CD4-positive, alpha-beta T cell (primary cell): Measurements from ENCODE around the gene DNAJB1. TPM values are rescaled to one million over a fixed set of nuclear protein-coding genes. Genes with fewer than 3 reads are reported as not detected.
A peak's percentile ranks its signal among the peaks of the same experiment; 100 is the strongest.
"Not testable (repeated sequence)": the region's sequence is repeated elsewhere in the genome, so short reads cannot be mapped to it uniquely, and the experiment has no call there.

Experiments used
- ATAC-seq: fragments of 200-7000 bp; cut with Tn5 transposase; one replicate; pipeline ENCODE4 v1.10.0; 2022; ENCODE audit warnings: mild to moderate bottlenecking; ENCODE audit not compliant: poor library complexity
- CTCF ChIA-PET: fragments of 350-600 bp; sonication (Branson Sonifier 250); formaldehyde crosslinking; loops from one replicate; lab custom pipeline; 2021; ENCODE audit warnings: antibody characterized with exemption, inconsistent platforms; lab: Charles Lee
- POLR2A ChIA-PET: fragments of 350-600 bp; sonication (Branson Sonifier 250); formaldehyde crosslinking; loops from one replicate; lab custom pipeline; 2021; ENCODE audit warnings: antibody characterized with exemption, inconsistent platforms; lab: Charles Lee
- DNase-seq, 14 experiments: peaks; one replicate each; pipeline ENCODE4 v3.0.0-alpha.2; 2013 to 2020; ENCODE audit warnings: mixed read lengths in 2 of 14
- H3K27ac ChIP-seq, 2 donors: one replicate each; pipeline versions ENCODE4 v1.5.1 to v1.7.0; 2013; ENCODE audit warnings: low read length in 2 of 2, low read depth in 1 of 2, mild to moderate bottlenecking in 1 of 2
- H3K27me3 ChIP-seq, 2 experiments: 1 replicate in 1 of 2; 2 replicates in 1 of 2; pipeline versions ENCODE4 v1.6.1 to v1.7.0; 2013; ENCODE audit warnings: low read length in 2 of 2, control low read depth in 1 of 2, mild to moderate bottlenecking in 1 of 2, moderate library complexity in 1 of 2; ENCODE audit not compliant: insufficient read depth in 2 of 2, control insufficient read depth in 1 of 2
- H3K36me3 ChIP-seq: one replicate; pipeline ENCODE4 v1.6.1; 2013; ENCODE audit warnings: low read length, control low read depth; ENCODE audit not compliant: insufficient read depth
- H3K4me1 ChIP-seq: one replicate; pipeline ENCODE4 v1.6.1; 2013; ENCODE audit warnings: low read length, control low read depth; ENCODE audit not compliant: insufficient read depth
- H3K4me3 ChIP-seq: one replicate; pipeline ENCODE4 v1.5.1; 2013; ENCODE audit warnings: mild to moderate bottlenecking, low read length, moderate library complexity
- H3K9me3 ChIP-seq, 2 experiments: 1 replicate in 1 of 2; 2 replicates in 1 of 2; pipeline versions ENCODE4 v1.6.1 to v1.7.0; 2013; ENCODE audit warnings: low read length in 2 of 2, mild to moderate bottlenecking in 2 of 2, control low read depth in 1 of 2, moderate library complexity in 1 of 2; ENCODE audit not compliant: control insufficient read depth in 1 of 2, insufficient read depth in 1 of 2
- H3K27ac Mint-ChIP-seq: one replicate; pipeline ENCODE4 v1.8.0; 2020; ENCODE audit warnings: mixed read lengths
- H3K27me3 Mint-ChIP-seq: one replicate; pipeline ENCODE4 v1.8.0; 2021; ENCODE audit warnings: mixed read lengths
- H3K36me3 Mint-ChIP-seq: one replicate; pipeline ENCODE4 v1.8.0; 2021; ENCODE audit warnings: low read depth, mixed read lengths
- H3K4me1 Mint-ChIP-seq: one replicate; pipeline ENCODE4 v1.8.0; 2021; ENCODE audit warnings: low read depth, mixed read lengths
- H3K4me3 Mint-ChIP-seq: one replicate; pipeline ENCODE4 v1.8.0; 2020; ENCODE audit warnings: mild to moderate bottlenecking, mixed read lengths
- H3K9me3 Mint-ChIP-seq: one replicate; pipeline ENCODE4 v1.8.0; 2020; ENCODE audit warnings: mixed read lengths
- CTCF ChIP-seq: fragments of 200-600 bp; IDR thresholded peaks from one replicate; pipeline ENCODE4 v1.8.0; 2022; ENCODE audit warnings: antibody characterized with exemption, mild to moderate bottlenecking
- intact Hi-C, 2 experiments: fragments of 100-400 bp; cut with DNase I in 1 of 2; cut with micrococcal nuclease in 1 of 2; formaldehyde crosslinking; loops; one replicate each; pipeline versions ENCODE4 v1.15.1 to v1.9.0; 2023 to 2025; cut with DNase I, micrococcal nuclease
- total RNA-seq, 174 experiments: library from RNA in 2 of 174; stranded (reverse) in 2 of 174; gene quantifications; one replicate each; pipeline ENCODE4 v1.2.3 and lab custom pipeline; 2021 to 2026

The DNAJB1 gene
- total RNA-seq, 2 experiments from 2014 or later: 666 to 672 TPM

DNA sequence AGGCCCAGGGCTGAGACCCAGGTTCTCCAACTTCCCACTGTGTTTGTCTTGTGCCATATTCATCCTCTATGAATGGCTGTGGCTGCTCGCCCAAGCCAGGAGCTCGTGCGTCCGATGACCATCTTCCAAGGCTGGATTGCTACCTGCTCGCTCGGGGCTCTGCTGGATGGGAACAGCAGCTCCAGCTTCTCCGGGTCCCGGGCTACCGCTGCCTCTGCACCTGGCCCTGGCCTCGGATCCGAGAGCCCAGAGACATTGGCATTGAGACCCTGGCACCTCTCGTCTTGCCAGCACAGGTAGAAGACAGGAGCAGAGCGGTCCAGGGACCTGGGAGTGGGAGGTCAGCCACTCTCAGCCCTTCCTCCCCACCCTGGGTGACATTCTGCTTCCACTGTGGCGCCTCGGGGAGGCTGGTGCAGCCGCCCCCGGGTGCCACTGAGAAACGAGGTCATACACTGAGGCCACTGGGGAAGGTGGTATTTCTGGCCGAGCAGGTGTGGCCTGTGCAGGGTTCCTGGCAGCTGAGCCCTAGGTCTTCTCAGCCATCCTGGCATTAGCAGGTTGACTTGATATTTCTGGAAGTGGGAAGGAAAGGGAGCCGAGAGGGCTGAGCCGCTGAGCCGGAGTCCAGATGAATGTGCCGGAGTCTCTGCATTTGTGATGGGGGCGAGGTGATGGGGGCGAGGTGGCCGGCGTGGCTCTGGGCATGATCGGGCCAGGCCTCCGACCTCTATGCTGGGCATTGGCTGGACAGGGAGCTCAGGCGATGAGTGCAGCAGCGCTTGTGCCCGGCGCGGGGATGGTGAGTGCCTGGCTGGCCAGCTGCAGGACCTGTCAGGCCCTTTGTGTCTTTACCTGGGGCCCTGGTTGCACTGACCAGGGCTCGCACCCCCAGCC is 35.1 kb upstream of the DNAJB1 start:
- intact Hi-C loops: no loop called here
- Mint-ChIP-seq H3K27ac (peak overlapping the region; percentile 92), H3K27me3 (no peaks in the 10 kb centered on the region), H3K36me3 (peaks cover 36% of the 10 kb centered on the region), H3K9me3 (no peaks in the 10 kb centered on the region), H3K4me1 (peaks cover 54% of the 10 kb centered on the region), H3K4me3 (no peak overlapping the region)
- peaks cover 27% of the 10 kb centered on the region for H3K36me3 ChIP-seq
- no peak for ATAC-seq
- no peak overlapping the region for H3K4me3 ChIP-seq
- peak overlapping the region in 1 of 2 donors; percentile 21 for H3K27ac ChIP-seq
- H3K27me3 ChIP-seq: no peaks in the 10 kb centered on the region
- CTCF ChIA-PET: no interaction called here
- no peaks in the 10 kb centered on the region for H3K9me3 ChIP-seq
- DNase-seq: no peak
- no peak for TF ChIP-seq CTCF
- POLR2A ChIA-PET: interaction anchor here (1.3 to 1.7 kb wide), 3 partner anchors 32 to 47 kb away, joined by 3 to 4 read pairs (median 4); partner anchors contain the start of gene DNAJB1
- H3K4me1 ChIP-seq: peaks cover 69% of the 10 kb centered on the region

DNA sequence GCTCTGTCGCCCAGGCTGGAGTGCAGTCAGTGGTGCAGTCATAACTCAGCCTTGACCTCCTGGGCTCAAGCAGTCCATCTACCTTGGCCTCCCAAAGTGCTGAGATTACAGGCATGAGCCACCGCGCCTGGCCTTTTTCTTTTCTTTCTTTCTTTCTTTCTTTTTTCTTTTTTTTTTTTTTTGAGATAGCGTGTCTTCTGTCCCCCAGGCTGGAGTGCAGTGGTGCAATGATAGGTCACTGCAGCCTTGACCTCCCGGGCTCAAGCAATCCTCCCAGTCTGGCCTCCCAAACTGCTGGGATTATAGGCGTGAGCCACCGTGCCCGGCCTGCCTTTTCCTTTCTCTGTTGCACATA is 33.8 kb upstream of the DNAJB1 start:
- DNase-seq, H3K9me3 ChIP-seq, H3K27me3 Mint-ChIP-seq, H3K27me3 ChIP-seq, H3K9me3 Mint-ChIP-seq, H3K4me3 ChIP-seq, intact Hi-C loops, ATAC-seq: not testable (repeated sequence)
- peaks cover 54% of the 10 kb centered on the region for H3K4me1 Mint-ChIP-seq
- H3K27ac ChIP-seq: peak overlapping the region in 1 of 2 donors; percentile 5
- POLR2A ChIA-PET: interaction anchor here (0.5 to 3.0 kb wide), 9 partner anchors 14 to 71 kb away, joined by 3 to 46 read pairs (median 3); partner anchors contain the start of genes DNAJB1, NDUFB7 and TECR
- peak overlapping the region; percentile 25 for H3K4me3 Mint-ChIP-seq
- H3K36me3 Mint-ChIP-seq: peaks cover 39% of the 10 kb centered on the region
- CTCF ChIA-PET: interaction anchor here (0.5 to 2.0 kb wide), 22 partner anchors 15 to 139 kb away, joined by 3 to 14 read pairs (median 4); partner anchors contain the start of genes DNAJB1, GIPC1, NDUFB7 and TECR
- peaks cover 64% of the 10 kb centered on the region for H3K4me1 ChIP-seq
- H3K36me3 ChIP-seq: peaks cover 28% of the 10 kb centered on the region
- H3K27ac Mint-ChIP-seq: peak overlapping the region; percentile 92

DNA sequence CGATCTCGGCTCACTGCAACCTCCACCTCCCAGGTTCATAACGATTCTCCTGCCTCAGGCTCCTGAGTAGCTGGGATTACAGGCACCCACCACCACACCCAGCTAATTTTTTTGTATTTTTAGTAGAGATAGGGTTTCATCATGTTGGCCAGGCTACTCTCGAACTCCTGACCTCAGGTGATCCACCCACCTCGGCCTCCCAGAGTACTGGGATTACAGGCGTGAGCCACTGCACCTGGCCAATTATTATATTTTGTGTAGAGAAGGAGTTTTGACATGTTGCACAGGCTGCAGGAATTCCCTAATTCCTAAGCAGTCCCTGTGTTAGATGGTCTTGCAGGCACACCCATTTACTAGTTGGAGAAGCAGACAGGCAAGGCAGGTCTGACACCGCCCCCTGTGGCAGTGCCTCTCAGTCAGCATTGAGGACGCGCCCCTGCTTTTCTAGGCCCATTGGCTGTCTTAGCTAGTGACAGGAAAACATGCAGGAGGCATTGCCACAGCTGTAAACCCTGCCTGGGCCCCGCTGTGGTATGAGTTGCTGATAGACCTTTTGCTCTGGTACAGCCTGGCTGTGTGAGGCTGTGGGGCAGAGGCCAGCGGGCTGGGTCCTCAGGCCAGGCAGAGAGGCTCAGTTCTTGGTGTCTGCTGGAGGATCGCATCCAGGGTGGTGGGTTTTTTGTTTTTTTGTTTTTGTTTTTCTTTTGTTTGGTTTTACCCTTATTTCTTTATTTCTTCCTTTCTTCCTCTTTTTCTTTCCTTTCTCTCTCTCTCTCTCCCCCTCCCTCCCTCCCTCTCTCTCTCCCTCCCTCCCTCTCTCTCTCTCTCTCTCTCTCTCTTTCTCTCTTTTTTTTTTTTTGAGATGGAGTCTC is 33.2 kb upstream of the DNAJB1 start:
- H3K27ac ChIP-seq: peak overlapping the region; percentile 5 to 35
- DNase-seq (peak; percentile 74 to 90 (median 82)), ATAC-seq (peak; percentile 99)
- H3K4me1 ChIP-seq: peaks cover 57% of the 10 kb centered on the region
- H3K27me3 ChIP-seq, H3K4me3 ChIP-seq, H3K27me3 Mint-ChIP-seq, H3K9me3 ChIP-seq, H3K9me3 Mint-ChIP-seq: not testable (repeated sequence)
- Mint-ChIP-seq H3K36me3 (peaks cover 40% of the 10 kb centered on the region), H3K27ac (peak overlapping the region; percentile 92), H3K4me3 (peak overlapping the region; percentile 74), H3K4me1 (peaks cover 53% of the 10 kb centered on the region)
- peak; percentile 71 for TF ChIP-seq CTCF
- peaks cover 28% of the 10 kb centered on the region for H3K36me3 ChIP-seq
- CTCF ChIA-PET: interaction anchor here (0.5 to 2.0 kb wide), 23 partner anchors 14 to 140 kb away, joined by 3 to 14 read pairs (median 4); partner anchors contain the start of genes DNAJB1, GIPC1, NDUFB7 and TECR
- POLR2A ChIA-PET: interaction anchor here (0.5 to 3.0 kb wide), 9 partner anchors 14 to 70 kb away, joined by 3 to 46 read pairs (median 3); partner anchors contain the start of genes DNAJB1, NDUFB7 and TECR
- intact Hi-C loops: loop anchor here (1.0 to 2.0 kb wide), 3 partner anchors 21 to 46 kb away; partner anchors contain the start of gene TECR (in 1 of the 2)
